ENCODE data around the gene MBD1. TPM values are rescaled to one million over a fixed set of nuclear protein-coding genes. Genes with fewer than 3 reads are reported as not detected.

Gene MBD1
- total and polyA plus RNA-seq, 8 donors = 27.0 to 162 (median 55.5) TPM

GRCh38 chr18:50281972-50282520, 723 bp upstream of the MBD1 start:
- H3K4me1 ChIP-seq = peaks cover 24 to 63% (median 49%) of the 10 kb centered on the region in 4 donors
- TF ChIP-seq CTCF (IDR thresholded peaks at IDR 0.05) = no peak
- TF ChIP-seq POLR2AphosphoS5 (IDR thresholded peaks at IDR 0.05) = no peak
- TF ChIP-seq EP300 (IDR thresholded peaks at IDR 0.05) = no peak
- TF ChIP-seq POLR2A (IDR thresholded peaks at IDR 0.05) = no peak
- peak overlapping the region; percentile 82 to 96 (median 88) for H3K4me3 ChIP-seq
- peaks cover 36 to 68% (median 61%) of the 10 kb centered on the region in 4 donors for H3K36me3 ChIP-seq
- peak overlapping the region; percentile 89 to 96 (median 95) for H3K27ac ChIP-seq
- WGBS, 5 donors = 31 to 38% (median 35%) methylated on average over 32 to 35 of the region's 35 CpGs
- intact Hi-C loops (cut with DNase I; ENCODE audit: low total_unique reads) = no loop called here
- H3K27me3 ChIP-seq = no peaks in the 10 kb centered on the region
- H3K9me3 ChIP-seq = no peaks in the 10 kb centered on the region
- no peak for DNase-seq

GRCh38 chr18:50280707-50281294, 522 bp downstream of the MBD1 start:
- Histone ChIP-seq H3K4me1 (peaks cover 24 to 50% (median 38%) of the 10 kb centered on the region in 4 donors), H3K4me3 (peak overlapping the region; percentile 82 to 96 (median 88)), H3K27me3 (no peaks in the 10 kb centered on the region), H3K9me3 (no peaks in the 10 kb centered on the region), H3K27ac (peak overlapping the region; percentile 89 to 96 (median 95)), H3K36me3 (peaks cover 49 to 78% (median 70%) of the 10 kb centered on the region in 4 donors)
- 1 to 2% (median 1%) methylated on average over 16 of the region's 16 CpGs for WGBS, 5 donors
- TF ChIP-seq POLR2A (IDR thresholded peaks at IDR 0.05) (no peak), POLR2AphosphoS5 (IDR thresholded peaks at IDR 0.05) (no peak), CTCF (IDR thresholded peaks at IDR 0.05) (no peak), EP300 (IDR thresholded peaks at IDR 0.05) (no peak)
- intact Hi-C loops (cut with DNase I; ENCODE audit: low total_unique reads) = no loop called here
- DNase-seq = no peak

- intact Hi-C loops (cut with DNase I; ENCODE audit: low total_unique reads) = no loop called here
- DNase-seq = no peak
- Histone ChIP-seq H3K36me3 (peaks cover 53 to 78% (median 70%) of the 10 kb centered on the region in 4 donors), H3K9me3 (no peaks in the 10 kb centered on the region), H3K27me3 (no peaks in the 10 kb centered on the region), H3K4me1 (peaks cover 24 to 47% (median 37%) of the 10 kb centered on the region in 4 donors), H3K27ac (peak overlapping the region in 2 of 5 donors; percentile 95 to 96), H3K4me3 (peak overlapping the region in 2 of 4 donors; percentile 82 to 84)
- WGBS, 5 donors = 88 to 95% (median 95%) methylated on average over 7 of the region's 7 CpGs
- TF ChIP-seq CTCF (IDR thresholded peaks at IDR 0.05) (no peak), POLR2AphosphoS5 (IDR thresholded peaks at IDR 0.05) (no peak), EP300 (IDR thresholded peaks at IDR 0.05) (no peak), POLR2A (IDR thresholded peaks at IDR 0.05) (no peak)
Observed at GRCh38 chr18:50279752-50280151, 1.6 kb downstream of the MBD1 start.

- peaks cover 57 to 78% (median 70%) of the 10 kb centered on the region in 4 donors for H3K36me3 ChIP-seq
- WGBS, 5 donors = 79 to 89% (median 83%) methylated on average over 6 of the region's 6 CpGs
- H3K4me1 ChIP-seq = peaks cover 24 to 47% (median 37%) of the 10 kb centered on the region in 4 donors
- no peak overlapping the region for H3K4me3 ChIP-seq
- TF ChIP-seq POLR2A (IDR thresholded peaks at IDR 0.05) (no peak), EP300 (IDR thresholded peaks at IDR 0.05) (no peak), CTCF (IDR thresholded peaks at IDR 0.05) (no peak), POLR2AphosphoS5 (IDR thresholded peaks at IDR 0.05) (no peak)
- no peak overlapping the region for H3K27ac ChIP-seq
- intact Hi-C loops (cut with DNase I; ENCODE audit: low total_unique reads) = no loop called here
- no peaks in the 10 kb centered on the region for H3K27me3 ChIP-seq
- DNase-seq = no peak
- H3K9me3 ChIP-seq = no peaks in the 10 kb centered on the region
Observed at GRCh38 chr18:50277942-50278341, 3.4 kb downstream of the MBD1 start.

Measured in stomach (tissue), 9 donors.